ENCODE measurements around the gene ZNF587B. TPM values are rescaled to one million over a fixed set of nuclear protein-coding genes. Genes with fewer than 3 reads are reported as not detected.

The ZNF587B gene
- total RNA-seq (2013), result 8.6 TPM
- polyA plus RNA-seq (1 to 10 TPM in 1 of 3 donors, under 1 TPM in 2; 0.18 to 6.6 (median 0.56) TPM), polyA minus RNA-seq (3.4 and 3.5 TPM in 2 replicates), total RNA-seq (4.5 to 18.7 (median 11.3) reads per million in 11 experiments)

GRCh38 chr19:57830071-57830602, at the start of gene ZNF587B:
Gene ZNF587B, plus strand, starts transcription at chr19:57830299. Its CDS starts 230 bp downstream, at chr19:57830529.
- Mint-ChIP-seq H3K4me1 (no peaks in the 10 kb centered on the region), H3K27me3 (ENCODE audit: low read depth in 3 of 3) (no peaks in the 10 kb centered on the region), H3K4me3 (peak within 1 kb of the TSS in 1 of 2 donors; percentile 55), H3K9me3 (peaks cover 4 to 8% (median 5%) of the 10 kb centered on the region in 7 donors), H3K36me3 (peaks cover 18 to 45% of the 10 kb centered on the region in 2 donors), H3K27ac (peak within 1 kb of the TSS in 3 of 7 donors; percentile 42 to 84 (median 77))
- Histone ChIP-seq H2AFZ (ENCODE audit: insufficient read depth, low read depth, low read length, poor library complexity, severe bottlenecking) (no peak within 1 kb of the TSS), H3K4me1 (ENCODE audit: control insufficient read depth in 1 of 2, insufficient read depth in 2 of 2, low read length in 2 of 2) (no peaks in the 10 kb centered on the region), H3K4me2 (replicated peaks; ENCODE audit: extremely low read depth, low read length, poor library complexity, severe bottlenecking) (no peak within 1 kb of the TSS), H4K20me1 (ENCODE audit: insufficient read depth, low read length) (no peaks in the 10 kb centered on the region), H3K27me3 (ENCODE audit: control insufficient read depth in 2 of 2, insufficient read depth in 2 of 2, low read length in 2 of 2) (no peaks in the 10 kb centered on the region), H3K36me3 (replicated peaks in 1 of 2; ENCODE audit: control insufficient read depth in 1 of 2, insufficient read depth in 2 of 2, low read length in 2 of 2) (no peaks in the 10 kb centered on the region), H3K4me3 (replicated peaks in 1 of 3; ENCODE audit: low read depth in 2 of 3, low read length in 3 of 3) (no peak within 1 kb of the TSS), H3K27ac (ENCODE audit: low read depth in 1 of 2, low read length in 2 of 2) (no peak within 1 kb of the TSS), H3K79me2 (ENCODE audit: insufficient read depth, low read length) (peaks cover 57% of the 10 kb centered on the region), H3K9me3 (replicated peaks in 1 of 2; ENCODE audit: control insufficient read depth in 1 of 2, insufficient read depth in 1 of 2, low read length in 2 of 2) (peaks cover 0 to 5% of the 10 kb centered on the region in 2 donors), H3K9ac (ENCODE audit: insufficient read depth, low read length, poor library complexity, severe bottlenecking) (no peak within 1 kb of the TSS)
- TF ChIP-seq CTCF (IDR thresholded peaks at IDR 0.05), result peak; percentile 44
- intact Hi-C loops (cut with micrococcal nuclease), result no loop called here
- WGBS (ENCODE audit: insufficient coverage), result 73% methylated on average over 20 of the region's 22 CpGs
- peak in 1 of 3 donors; percentile 16 for DNase-seq

- Mint-ChIP-seq H3K36me3 (peaks cover 29 to 40% of the 10 kb centered on the region in 2 donors), H3K27ac (no peak overlapping the region), H3K9me3 (peaks cover 48 to 93% (median 89%) of the 10 kb centered on the region in 7 donors), H3K4me1 (peaks cover 2% of the 10 kb centered on the region), H3K4me3 (no peak overlapping the region), H3K27me3 (ENCODE audit: low read depth in 3 of 3) (no peaks in the 10 kb centered on the region)
- H4K20me1 ChIP-seq (ENCODE audit: insufficient read depth, low read length), result no peaks in the 10 kb centered on the region
- H3K9me3 ChIP-seq (replicated peaks in 1 of 2; ENCODE audit: control insufficient read depth in 1 of 2, insufficient read depth in 1 of 2, low read length in 2 of 2), result peaks cover 93 to 94% of the 10 kb centered on the region in 2 donors
- H3K36me3 ChIP-seq (replicated peaks in 1 of 2; ENCODE audit: control insufficient read depth in 1 of 2, insufficient read depth in 2 of 2, low read length in 2 of 2), result peaks cover 6 to 67% of the 10 kb centered on the region in 2 donors
- no peaks in the 10 kb centered on the region for H3K4me1 ChIP-seq (ENCODE audit: control insufficient read depth in 1 of 2, insufficient read depth in 2 of 2, low read length in 2 of 2)
- intact Hi-C loops (cut with micrococcal nuclease), result no loop called here
- no peak for DNase-seq
- H3K4me3 ChIP-seq (replicated peaks in 1 of 3; ENCODE audit: low read depth in 2 of 3, low read length in 3 of 3), result peak overlapping the region in 1 of 3 experiments; percentile 28
- WGBS (ENCODE audit: insufficient coverage), result 95% methylated on average over 23 of the region's 38 CpGs
- no peaks in the 10 kb centered on the region for H3K27me3 ChIP-seq (ENCODE audit: control insufficient read depth in 2 of 2, insufficient read depth in 2 of 2, low read length in 2 of 2)
- H3K79me2 ChIP-seq (ENCODE audit: insufficient read depth, low read length), result no peaks in the 10 kb centered on the region
- H2AFZ ChIP-seq (ENCODE audit: insufficient read depth, low read depth, low read length, poor library complexity, severe bottlenecking), result no peak overlapping the region
- H3K9ac ChIP-seq (ENCODE audit: insufficient read depth, low read length, poor library complexity, severe bottlenecking), result no peak overlapping the region
- TF ChIP-seq CTCF (IDR thresholded peaks at IDR 0.05), result no peak
- no peak overlapping the region for H3K4me2 ChIP-seq (replicated peaks; ENCODE audit: extremely low read depth, low read length, poor library complexity, severe bottlenecking)
- no peak overlapping the region for H3K27ac ChIP-seq (ENCODE audit: low read depth in 1 of 2, low read length in 2 of 2)
Observed at GRCh38 chr19:57786286-57786685, 43.8 kb upstream of the ZNF587B start.

Measured in CD14-positive monocyte (primary cell).